ENCODE data around the gene GRIN2A.
A peak's percentile ranks its signal among the peaks of the same experiment; 100 is the strongest.

Gene GRIN2A

DNA sequence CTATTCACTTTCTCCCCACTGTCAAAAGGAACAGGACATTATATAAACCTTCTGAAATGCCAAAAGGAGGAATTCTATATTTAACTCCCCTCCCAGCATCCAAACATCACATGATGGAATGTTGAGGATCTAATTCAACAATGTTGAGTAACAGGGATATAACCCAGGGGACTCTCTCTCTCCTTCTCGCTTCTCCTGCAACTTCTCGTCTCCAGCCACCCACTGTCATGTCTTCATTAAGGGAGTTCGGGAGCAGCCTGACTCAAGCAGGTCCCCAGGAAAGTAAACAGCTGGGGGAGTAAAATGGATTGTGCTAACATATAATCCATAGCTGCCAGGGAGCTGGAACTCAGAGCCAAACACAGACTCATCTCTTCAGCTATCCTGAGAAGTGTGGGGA lies 51.7 kb downstream of the GRIN2A start:
- DNase-seq (ENCODE audit: low spot score) = no peak

DNA sequence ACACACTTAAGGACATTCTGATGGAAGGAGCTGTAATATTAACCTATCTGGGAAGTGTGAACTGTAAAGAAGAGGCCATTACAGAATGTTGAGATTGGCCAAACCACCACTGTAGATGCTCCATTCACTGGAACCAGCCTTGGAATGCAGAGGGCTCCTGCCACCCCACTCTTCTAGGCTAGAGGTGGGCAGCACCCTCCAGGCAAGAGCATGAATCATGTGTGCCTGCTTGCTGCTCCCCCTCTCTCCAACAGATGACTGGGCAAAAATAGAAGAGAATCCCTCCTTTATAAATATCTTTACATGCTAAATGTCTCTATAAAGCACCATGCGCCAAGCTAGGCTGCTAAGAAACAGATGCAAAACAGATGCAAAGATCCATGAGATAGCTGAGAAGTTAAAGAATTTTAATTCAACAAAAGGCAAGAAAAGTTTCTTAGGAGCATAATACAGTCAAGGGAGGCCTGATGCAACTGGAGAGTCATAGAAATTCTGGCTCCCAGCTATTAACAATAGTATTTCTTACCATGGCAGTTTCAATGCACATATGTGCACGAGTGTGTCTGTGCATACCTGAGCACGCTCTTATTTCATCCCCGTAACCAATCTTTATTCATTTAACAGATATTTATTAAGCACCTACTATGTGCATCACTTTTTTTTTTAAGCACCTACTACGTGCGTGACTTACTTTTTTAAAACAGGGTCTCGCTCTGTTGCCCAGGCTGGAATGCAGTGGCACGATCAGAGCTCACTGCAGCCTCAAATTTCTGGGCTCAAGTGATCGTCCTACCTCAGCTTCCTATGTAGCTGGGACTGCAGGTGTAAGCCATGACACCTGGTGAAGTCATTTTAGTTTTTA lies 53.6 kb downstream of the GRIN2A start:
- no peak for DNase-seq (ENCODE audit: low spot score)

DNA sequence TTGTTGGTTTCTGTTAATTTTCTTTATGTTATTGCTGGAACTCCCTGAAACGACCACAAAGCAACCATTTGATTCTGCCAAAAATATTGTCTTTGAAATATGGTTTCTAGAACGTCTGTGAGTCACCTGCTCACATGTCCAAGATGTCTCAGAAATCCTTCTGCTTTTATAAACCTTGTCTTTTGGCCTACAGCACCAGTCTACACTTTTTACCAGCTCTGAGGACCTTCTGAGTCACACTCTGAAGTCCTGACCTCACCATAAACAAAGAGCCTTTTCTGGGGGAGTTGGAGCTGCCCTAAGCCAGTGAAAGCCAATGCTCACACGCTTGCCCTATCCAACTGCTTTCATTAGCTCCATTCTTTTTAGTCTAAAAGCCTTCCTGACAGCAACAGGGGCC lies 55.5 kb downstream of the GRIN2A start:
- peak; percentile 77 for DNase-seq (ENCODE audit: low spot score)

DNA sequence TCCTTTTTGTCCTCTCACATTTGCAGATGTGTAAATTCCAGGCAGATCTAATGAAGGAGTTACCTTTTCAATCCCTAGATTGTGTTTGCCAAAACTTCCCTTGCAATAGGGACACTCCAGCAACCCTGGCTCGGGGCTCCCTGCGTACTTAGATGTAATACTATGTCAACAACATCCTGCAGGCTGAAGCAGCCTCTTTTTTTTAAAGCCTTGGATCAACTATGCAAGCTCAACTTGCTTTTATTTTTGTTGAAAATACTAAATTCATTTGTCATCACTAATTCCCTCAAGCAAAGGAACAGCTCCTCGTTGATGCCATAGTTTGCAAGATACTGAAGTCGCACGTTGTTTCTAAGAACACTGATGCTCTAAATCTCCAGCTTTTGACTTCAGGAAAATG lies 59.1 kb downstream of the GRIN2A start:
- no peak for DNase-seq (ENCODE audit: low spot score)

DNA sequence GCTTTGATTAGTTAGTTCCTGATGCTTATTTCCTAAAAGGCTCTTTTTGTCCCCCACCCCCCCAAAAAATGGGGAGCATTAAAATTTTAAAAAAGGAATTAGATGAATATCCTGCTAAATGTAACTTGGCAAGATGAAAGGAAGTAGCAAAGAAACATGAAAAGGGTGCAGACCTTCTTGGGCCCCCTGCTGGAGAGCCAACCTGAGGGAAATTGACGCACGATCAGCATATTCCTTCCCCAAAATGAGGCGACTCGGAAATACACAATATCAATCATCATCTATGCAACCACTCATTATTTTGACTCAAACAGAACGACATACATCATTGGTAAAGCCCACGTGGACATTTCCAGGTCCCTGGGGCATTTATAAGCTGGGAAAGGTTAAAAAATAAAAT lies 59.7 kb downstream of the GRIN2A start:
- DNase-seq (ENCODE audit: low spot score) = no peak

DNA sequence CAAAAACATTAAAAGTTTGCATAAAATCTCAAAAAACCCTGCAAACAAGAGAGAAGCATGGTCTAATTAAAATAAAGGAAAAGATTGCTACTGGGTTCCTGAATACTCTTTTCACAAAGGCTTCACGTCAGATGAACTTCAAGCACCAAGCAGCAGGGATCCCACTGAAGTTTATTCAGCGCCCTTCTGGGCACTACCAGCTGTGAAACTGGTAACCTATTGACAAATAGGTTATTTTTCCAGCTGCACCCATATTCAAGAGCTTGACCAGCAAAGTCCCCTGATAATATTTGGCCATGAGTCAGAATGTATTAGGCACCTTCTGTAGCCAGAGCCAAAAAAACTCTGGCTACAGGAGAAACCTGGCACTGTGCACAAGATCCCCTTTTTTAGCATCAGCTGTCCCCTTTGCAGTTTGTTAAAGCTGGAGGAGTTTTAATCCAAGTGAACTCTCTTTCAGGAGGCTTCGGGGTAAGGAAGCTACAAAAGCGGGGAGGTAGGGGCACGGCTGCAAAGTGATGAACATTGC lies 60.3 kb downstream of the GRIN2A start:
- no peak for DNase-seq (ENCODE audit: low spot score)

DNA sequence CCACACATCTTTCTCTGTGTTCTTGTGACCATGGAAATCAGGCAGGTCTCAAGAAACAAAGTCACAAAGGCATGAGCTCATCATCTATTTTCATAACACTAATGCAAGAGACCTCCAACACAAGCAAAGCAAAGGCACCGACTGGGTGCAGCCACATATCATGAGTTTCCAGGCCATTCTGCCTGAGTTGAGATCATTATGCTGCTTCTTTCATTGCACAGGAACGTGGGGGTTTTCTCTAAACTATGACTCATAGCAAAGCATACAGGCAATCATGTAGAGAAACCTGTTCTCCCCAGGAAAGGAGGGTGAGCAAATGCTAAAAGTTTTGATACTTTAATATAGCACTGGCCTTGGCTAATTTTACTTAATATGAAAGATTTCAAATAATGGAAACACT lies 60.7 kb downstream of the GRIN2A start:
- peak; percentile 53 for DNase-seq (ENCODE audit: low spot score)

DNA sequence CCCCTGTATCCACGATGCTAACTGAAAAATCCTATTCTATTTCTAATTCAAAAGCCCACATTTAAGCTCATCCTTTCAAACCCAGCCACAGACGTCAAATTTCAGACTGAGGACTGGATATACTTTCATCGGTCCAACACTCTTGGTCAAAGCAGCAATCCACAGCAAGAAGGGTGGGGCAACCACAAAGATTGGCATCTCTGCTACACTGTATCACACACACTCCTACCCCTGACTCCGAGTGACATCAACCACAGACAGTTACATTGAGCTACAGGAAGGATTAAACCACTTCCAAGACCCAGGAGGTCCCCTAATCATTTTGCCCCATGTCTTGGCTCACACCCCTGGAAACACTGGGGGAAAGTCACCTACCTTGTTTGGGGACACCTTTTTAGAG lies 61.3 kb downstream of the GRIN2A start:
- DNase-seq (ENCODE audit: low spot score) = no peak

DNA sequence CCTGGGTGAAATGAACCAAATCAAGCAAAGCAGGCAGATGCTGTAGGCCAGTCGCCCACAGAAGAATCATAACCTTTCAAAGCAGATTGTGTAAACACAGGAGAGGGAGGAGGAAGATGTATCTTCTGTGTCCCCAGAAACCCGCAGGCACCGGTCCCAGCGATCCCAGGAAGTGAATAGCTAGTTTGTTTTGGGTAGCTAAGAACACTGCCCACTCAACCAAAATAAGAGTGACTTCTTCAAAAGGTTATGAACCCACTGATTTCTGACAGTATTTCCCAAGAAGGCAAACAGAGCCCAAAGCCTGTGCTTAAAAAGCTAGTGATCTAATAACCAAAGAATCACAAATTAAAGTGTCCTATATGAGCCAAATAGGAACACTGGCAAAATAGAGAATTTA lies 67.8 kb downstream of the GRIN2A start:
- no peak for DNase-seq (ENCODE audit: low spot score)

DNA sequence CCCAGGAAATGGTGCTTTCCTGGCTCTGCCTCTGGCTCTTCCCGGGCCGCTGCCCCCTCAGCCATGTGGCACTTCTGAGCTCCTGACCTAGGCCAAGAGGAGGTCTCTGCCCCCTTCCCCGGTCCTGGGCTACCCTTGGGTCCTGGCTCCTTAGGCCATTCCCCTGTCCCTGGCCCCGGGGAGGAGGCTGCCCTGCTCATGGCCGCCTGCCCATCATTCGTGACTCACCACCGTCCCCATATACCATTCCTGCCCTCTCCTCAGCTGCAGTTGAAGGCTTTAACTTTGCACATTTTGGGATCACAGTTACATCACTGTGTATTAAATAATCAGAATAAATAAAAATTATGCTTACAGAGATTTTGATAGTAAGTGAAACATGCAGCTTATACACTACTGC lies 69.0 kb downstream of the GRIN2A start:
- no peak for DNase-seq (ENCODE audit: low spot score)

DNA sequence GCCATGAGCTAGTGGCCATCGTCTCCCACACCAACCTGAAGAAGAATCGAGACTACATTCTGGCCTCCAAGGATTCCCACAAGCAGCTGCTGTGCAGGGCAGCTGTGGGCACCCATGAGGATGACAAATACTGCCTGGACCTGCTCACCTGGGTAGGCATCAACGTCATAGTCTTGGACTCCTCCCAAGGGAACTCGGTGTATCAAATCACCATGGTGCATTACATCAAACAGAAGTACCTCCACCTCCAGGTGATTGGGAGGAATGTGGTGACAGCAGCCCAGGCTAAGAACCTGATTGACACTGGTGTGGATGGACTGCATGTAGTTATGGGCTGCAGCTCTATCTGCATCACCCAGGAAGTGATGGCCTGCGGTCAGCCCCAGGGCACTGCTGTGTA lies 70.2 kb downstream of the GRIN2A start:
- DNase-seq (ENCODE audit: low spot score) = no peak

DNA sequence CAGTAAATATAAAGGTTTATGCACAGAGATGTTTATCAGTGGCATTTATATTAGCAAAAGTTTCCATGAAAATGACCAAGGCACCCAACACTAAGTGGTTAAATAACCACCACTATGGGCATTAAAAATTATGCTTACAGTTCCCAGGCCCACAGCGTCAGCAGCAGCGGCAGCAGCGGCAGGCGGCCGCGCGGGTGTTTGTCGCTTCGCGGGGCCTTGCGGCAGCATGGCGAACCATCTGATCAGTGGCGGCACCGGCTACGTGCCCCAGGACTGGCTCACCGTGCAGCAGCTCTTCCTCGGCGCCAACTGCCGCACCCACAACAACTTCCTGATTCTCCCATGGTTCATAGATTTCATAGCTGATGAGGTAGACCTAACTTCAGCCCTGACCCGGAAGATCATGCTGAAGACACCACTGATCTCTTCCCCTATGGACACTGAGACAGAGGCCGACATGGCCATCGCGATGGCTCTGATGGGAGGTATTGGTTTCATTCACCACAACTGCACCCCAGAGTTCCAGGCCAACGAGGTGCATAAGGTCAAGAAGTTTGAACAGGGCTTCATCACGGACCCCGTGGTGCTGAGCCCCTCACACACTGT lies 71.0 kb downstream of the GRIN2A start:
- no peak for DNase-seq (ENCODE audit: low spot score)

DNA sequence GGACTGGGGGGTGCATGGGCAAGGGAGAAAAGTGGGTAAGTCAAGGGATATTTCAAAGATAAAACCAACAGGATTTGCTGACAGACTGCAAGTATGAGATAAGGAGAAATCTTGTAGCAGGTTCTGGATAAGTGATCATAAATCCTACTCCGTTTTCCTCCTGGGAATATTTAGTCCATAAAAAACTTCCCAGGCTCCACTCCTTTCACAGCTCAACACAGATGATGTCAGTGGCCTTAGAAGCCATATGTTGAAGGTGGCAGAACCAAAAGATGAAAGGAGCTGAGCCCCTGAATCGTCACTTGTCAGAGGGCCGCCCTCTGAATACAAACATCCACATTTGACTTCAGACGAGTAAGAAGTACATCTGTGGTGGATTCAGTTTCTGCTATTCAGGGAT lies 71.7 kb downstream of the GRIN2A start:
- no peak for DNase-seq (ENCODE audit: low spot score)

DNA sequence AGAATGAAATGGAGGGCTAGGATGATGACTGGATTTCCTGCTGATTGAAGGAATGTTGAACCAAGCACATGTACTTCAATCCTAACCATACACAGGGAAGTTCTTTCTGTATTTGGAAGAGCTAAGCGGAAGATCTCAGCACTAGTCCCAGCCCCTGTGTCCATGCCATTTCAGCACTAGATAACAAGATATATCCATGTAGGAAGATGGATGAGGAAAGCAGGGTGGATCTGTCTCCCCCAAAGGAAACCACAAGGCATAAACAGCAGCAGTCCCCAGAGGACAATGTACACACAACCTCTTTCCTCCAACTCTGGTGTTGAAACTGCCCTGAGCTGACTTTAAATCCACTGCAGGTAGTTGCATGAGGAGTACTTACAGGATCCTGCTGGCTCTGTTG lies 75.1 kb downstream of the GRIN2A start:
- no peak for DNase-seq (ENCODE audit: low spot score)

DNA sequence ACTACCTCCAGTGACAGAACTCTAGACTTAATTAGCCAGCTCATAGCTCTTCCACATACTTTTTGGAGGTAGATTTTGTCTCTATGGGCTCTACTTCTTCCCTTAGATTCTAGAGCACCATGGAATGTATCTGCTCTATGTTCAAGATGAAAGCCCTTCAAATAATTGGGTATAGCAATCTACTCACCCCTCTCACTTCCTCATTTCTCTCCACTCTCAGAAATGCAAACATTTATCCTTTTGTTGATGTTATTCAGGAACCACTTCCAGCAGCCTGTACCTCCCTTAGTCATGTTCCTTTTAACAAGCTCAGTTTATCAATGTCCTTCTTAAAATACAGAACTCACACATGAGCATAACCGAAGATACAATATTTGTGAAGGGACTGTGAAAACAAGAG lies 78.5 kb downstream of the GRIN2A start:
- no peak for DNase-seq (ENCODE audit: low spot score)

DNA sequence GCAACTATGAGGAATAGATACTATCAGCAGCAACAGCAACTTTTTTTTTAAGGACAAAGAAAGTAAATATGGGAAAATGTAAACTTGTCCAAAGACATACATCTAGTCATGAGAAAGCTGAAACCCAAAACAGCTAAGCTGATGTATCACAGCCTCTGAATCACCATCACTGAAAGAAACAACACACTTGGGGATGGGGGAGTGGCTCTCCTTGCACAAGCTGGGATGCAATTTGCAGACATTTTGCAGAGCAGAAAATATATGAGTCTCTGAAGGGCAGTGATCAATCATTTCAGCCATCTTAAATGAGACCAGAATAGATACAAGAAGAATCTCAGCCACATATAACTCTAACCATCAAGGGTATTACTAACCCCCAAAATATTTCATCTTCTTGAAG lies 79.1 kb downstream of the GRIN2A start:
- no peak for DNase-seq (ENCODE audit: low spot score)

DNA sequence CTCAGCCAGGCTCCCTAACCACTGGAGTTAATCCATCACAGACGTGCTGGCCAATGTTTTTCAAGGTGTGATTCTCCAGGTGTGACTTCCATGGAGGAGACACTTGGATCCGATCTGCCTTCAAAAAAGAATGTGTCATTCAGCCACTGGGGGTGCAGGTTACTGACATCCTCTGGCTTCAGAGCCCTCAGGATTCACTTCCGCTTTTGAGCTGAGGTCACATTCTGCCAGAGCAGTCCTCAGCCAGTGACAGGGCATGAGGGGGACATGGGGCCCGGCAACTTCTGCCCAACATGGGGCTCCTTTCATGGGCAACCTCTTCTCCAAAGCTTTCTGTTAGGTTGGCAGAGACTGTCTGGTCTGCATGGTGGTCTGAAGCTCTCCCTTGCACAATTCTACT lies 81.4 kb downstream of the GRIN2A start:
- DNase-seq (ENCODE audit: low spot score) = no peak

DNA sequence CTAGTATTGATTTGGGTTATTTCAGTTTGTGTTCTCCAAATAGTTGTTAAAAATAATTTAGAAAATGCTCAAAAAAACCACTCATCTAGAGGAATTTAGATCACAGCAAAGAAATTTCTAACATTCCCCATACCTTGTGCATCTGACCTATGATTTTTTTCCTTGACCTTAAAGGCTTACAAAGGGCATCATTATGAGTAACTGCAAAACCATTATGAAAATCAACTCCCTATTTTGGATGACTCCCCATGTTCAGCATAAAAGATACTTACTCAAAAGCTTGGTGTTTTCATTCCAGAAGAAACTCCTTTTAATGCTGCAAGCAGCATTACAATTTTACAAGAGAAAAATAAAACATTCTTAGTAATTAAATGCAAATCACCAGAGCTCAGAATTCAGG lies 83.2 kb downstream of the GRIN2A start:
- no peak for DNase-seq (ENCODE audit: low spot score)

DNA sequence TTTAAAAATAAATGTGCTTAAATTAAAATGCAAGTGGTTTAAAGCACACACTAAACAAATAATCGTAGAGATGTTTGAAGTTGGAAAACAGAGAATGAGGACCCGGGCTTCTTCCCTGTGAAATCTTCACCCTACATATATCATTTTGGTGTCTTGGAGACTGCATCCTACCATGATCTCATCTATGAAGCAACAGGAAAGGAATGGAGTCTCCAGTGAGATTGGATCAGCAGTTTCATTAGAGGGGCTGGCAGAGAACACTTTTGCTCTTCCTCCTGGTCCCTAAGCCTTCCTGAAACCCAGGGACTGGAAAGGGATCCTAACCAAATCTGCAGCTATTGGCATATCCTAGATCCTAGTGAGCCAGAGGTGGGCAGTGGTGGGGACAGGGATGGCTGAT lies 85.0 kb downstream of the GRIN2A start:
- no peak for DNase-seq (ENCODE audit: low spot score)

DNA sequence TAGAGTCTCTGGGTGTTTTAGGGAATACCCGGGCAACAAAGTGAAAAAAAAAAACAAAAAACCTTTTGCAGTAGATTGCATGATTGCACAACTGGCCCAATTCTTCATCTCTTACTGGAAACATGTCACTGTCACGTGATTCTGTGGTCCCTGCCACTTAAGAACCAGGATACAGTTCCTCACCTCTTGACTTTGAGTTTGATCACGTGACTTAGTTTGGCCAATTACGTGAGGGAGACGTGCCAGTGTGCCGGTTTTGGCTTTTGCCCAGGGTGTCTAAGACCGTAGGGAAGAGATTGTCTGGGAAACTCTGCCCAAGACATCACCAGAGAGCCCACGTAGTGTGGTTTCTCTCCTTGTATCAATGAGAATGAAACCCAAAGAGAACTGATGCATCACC lies 88.7 kb downstream of the GRIN2A start:
- DNase-seq (ENCODE audit: low spot score) = no peak

DNA sequence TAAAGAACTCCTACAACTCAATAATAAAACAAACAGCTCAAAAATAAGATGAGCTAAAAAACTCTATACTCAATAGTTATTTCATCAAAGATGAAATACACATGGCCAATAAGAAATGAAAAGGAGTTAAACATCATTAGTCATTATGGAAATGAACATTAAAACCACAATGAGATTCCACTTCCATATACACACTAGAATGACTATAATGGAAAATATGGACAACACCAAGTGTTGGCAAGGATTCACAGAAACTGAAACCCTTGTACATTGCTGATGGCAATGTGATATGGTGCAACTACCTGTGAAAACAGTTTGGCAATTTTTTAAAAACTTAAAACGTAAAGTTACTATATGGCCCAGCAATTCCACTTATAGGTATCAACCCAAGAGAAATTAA lies 91.4 kb downstream of the GRIN2A start:
- DNase-seq (ENCODE audit: low spot score) = no peak

DNA sequence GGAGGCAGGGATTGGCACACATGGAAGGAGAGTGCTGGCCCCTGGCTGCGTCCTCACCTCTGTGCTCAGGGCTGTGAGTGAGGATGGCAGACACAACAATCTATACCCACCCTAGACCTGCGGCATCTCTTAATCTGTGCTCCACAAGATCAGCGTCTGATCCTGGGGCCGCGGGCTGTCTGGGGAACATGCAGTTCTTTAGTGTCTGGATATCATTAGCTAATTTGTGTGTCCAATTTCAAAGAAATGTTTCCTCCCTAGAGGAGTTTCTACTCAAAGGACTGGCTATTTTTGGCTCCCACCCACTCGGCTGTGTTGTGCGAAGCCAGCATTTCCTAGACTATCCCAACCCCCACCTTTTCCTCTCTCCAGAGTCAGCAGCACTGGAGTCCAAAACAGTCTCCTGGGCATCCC lies 93.8 kb downstream of the GRIN2A start:
- no peak for DNase-seq (ENCODE audit: low spot score)

DNA sequence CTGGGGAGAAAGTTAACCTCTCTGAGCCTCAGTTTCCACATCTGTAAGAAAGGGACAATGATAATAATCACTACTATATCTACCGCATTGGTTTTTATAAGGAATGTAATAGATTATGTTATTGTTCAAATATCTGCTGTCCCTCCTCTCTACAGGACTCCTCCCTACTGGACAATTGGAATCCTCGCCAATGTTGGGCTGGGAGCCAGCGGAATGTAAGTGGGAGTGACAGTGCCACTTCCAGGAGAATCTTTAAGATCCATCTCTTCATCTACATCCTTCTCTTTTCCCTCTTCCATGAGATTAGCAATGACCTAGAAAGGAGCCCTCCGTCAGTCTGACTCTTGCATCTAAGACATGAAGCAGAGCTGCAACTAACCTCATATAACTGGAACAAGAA lies 95.1 kb downstream of the GRIN2A start:
- DNase-seq (ENCODE audit: low spot score) = no peak

DNA sequence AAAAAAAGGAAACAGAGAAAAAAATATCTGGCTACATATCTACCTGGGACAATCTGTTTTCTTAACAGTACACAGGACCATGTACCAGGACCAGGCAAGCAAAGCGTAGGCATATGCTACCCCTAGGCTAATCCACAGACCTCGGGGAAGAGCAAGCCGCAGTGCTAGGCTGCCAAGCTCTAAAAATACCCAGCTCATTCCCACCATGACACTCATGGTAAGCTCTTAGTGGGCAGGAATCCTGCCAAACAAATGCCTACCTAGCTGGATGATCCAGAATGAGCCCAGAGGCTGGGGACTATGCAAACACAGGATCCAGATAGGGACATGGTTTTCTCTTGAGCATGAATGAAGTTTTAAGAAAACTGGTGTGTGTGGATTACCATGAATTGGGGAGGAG lies 95.6 kb downstream of the GRIN2A start:
- no peak for DNase-seq (ENCODE audit: low spot score)
